ENCODE results near the gene VMP1.
"Not testable (repeated sequence)": the region's sequence is repeated elsewhere in the genome, so short reads cannot be mapped to it uniquely, and the experiment has no call there.

VMP1 gene

DNA sequence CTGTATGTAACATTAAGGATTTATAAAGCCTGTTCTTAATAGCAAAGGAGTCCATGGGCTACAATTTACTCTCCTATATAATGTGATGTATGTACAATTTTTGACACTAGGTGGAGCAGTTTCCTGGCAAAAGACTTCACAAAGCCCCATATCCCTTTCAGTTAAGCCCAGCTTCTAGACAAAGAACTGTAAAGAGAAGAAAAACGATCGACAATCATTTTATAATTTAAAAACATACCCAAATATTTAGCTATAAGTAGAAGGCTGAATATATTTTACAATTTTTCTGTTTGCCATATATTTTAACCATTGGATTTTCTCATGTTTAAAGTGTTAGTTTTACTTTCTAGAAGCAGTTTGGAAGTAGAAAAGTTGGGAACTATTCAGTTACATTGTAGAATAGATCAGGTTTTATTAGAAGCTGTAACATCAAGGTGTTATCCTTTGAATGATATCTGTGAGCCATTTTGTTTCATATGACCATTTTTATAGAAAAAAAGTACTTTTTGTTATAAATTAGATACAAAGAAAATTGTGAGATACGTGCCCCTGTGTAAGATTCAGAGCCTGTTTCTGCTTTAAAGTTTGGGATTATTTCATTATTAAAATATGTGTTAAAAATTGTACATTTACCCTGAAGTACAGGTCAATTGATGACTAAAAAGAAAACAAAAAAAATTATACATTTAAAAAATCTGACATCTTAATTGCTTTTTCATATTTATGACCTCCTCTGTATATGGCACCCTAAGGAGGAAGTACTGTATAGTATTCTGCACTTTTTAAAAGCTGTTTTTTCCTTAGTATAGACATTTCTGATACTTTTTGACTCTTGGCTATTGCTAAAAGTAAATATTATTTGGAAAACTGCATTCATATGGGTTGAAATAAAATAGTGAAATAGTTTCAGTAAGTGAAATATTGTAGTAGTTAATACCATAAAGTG, 46.3 kb downstream of the VMP1 start:
- peak; percentile 85 for DNase-seq (ENCODE audit: low read depth)
- TF ChIP-seq POLR2A (IDR thresholded peaks at IDR 0.05; ENCODE audit: extremely low read depth, insufficient read length) (no peak), MYC (IDR thresholded peaks at IDR 0.05; ENCODE audit: low read depth, low read length) (no peak), MAX (IDR thresholded peaks at IDR 0.05; ENCODE audit: low read depth, low read length) (no peak)
- TF ChIP-seq, protein P1, sequence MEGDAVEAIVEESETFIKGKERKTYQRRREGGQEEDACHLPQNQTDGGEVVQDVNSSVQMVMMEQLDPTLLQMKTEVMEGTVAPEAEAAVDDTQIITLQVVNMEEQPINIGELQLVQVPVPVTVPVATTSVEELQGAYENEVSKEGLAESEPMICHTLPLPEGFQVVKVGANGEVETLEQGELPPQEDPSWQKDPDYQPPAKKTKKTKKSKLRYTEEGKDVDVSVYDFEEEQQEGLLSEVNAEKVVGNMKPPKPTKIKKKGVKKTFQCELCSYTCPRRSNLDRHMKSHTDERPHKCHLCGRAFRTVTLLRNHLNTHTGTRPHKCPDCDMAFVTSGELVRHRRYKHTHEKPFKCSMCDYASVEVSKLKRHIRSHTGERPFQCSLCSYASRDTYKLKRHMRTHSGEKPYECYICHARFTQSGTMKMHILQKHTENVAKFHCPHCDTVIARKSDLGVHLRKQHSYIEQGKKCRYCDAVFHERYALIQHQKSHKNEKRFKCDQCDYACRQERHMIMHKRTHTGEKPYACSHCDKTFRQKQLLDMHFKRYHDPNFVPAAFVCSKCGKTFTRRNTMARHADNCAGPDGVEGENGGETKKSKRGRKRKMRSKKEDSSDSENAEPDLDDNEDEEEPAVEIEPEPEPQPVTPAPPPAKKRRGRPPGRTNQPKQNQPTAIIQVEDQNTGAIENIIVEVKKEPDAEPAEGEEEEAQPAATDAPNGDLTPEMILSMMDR (IDR thresholded peaks at IDR 0.05; ENCODE audit: low read depth, low read length): peak; percentile 53
- H3K4me3 ChIP-seq (ENCODE audit: low read depth, low read length): no peak overlapping the region

DNA sequence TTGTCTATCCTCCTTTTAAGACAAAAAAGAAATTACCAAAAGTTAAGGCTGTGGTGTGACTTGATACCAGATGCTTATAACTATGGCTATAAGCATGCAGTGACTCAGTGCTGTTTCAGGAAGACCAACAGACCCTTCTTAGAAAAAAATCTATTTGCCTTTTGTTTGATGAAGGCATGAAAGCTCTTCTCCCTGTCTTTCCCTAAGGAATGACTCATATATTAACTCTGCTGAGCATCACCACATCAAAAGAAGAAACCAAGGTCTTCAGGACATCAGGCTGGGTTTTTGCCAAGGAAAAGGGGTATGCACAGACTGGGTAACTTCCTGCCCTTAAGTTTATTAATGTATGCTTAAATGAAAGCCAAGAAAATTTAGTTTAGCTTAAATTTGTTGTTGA, 47.1 kb downstream of the VMP1 start:
- peak; percentile 18 for DNase-seq (ENCODE audit: low read depth)
- H3K4me3 ChIP-seq (ENCODE audit: low read depth, low read length): no peak overlapping the region
- TF ChIP-seq POLR2A (IDR thresholded peaks at IDR 0.05; ENCODE audit: extremely low read depth, insufficient read length) (no peak), MYC (IDR thresholded peaks at IDR 0.05; ENCODE audit: low read depth, low read length) (no peak)

DNA sequence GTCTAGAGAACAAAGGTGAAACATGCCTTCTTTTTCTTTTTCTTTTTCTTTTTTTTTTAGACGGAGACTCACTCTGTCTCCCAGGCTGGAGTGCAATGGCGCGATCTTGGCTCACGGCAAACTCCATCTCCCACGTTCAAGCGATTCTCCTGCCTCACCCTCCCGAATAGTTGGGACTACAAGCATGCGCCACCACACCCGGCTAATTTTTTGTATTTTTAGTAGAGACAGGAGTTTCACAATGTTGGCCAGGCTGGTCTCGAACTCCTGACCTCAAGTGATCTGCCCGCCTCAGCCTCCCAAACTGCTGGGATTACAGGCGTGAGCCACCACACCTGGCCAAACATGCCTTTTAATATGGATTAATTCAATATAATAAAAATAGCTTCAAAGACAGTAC, 47.6 kb downstream of the VMP1 start:
- not testable (repeated sequence) for H3K4me3 ChIP-seq (ENCODE audit: low read depth, low read length); DNase-seq (ENCODE audit: low read depth)

DNA sequence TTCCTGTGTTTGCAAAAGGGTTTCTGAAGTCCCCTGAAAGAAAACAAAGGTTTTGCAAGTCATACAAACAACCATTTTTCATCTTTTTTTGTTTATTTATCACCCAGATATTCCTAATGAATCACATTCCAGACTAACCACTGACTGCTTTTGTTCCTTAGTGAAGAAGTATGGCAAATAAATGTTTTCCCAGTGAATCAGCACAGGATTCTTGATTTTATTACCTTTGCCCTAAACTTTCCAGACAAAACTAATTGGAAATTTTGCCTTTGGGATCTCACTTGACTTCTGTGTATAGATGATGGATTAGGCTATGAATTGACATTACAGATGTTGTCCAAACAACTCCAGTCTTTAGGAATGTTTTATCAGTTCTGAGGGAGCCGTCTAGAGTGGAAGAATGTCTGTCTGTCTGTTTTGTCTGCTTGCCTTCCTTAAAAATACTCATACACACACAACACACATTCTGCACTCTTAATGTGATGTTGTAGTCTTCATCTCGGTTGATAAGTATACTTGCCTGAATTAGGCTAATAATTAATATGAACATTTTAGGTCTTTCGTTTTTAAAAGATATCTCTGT, 48.9 kb downstream of the VMP1 start:
- no peak for DNase-seq (ENCODE audit: low read depth)
- no peak overlapping the region for H3K4me3 ChIP-seq (ENCODE audit: low read depth, low read length)
- TF ChIP-seq MAX (IDR thresholded peaks at IDR 0.05; ENCODE audit: low read depth, low read length) (no peak), MYC (IDR thresholded peaks at IDR 0.05; ENCODE audit: low read depth, low read length) (no peak), POLR2A (IDR thresholded peaks at IDR 0.05; ENCODE audit: extremely low read depth, insufficient read length) (no peak)
- TF ChIP-seq, protein P1 (IDR thresholded peaks at IDR 0.05; ENCODE audit: low read depth, low read length): no peak

GRCh38 chr17:59757043-59757442, 49.6 kb downstream of the VMP1 start:
- no peak for DNase-seq (ENCODE audit: low read depth)
- H3K4me3 ChIP-seq (ENCODE audit: low read depth, low read length): no peak overlapping the region
- TF ChIP-seq, protein P1 (IDR thresholded peaks at IDR 0.05; ENCODE audit: low read depth, low read length): no peak
- TF ChIP-seq MAX (IDR thresholded peaks at IDR 0.05; ENCODE audit: low read depth, low read length): no peak
- no peak for TF ChIP-seq MYC (IDR thresholded peaks at IDR 0.05; ENCODE audit: low read depth, low read length)
- TF ChIP-seq POLR2A (IDR thresholded peaks at IDR 0.05; ENCODE audit: extremely low read depth, insufficient read length): no peak

- no peak overlapping the region for H3K4me3 ChIP-seq (ENCODE audit: low read depth, low read length)
- no peak for DNase-seq (ENCODE audit: low read depth)
- no peak for TF ChIP-seq MYC (IDR thresholded peaks at IDR 0.05; ENCODE audit: low read depth, low read length)
- no peak for TF ChIP-seq POLR2A (IDR thresholded peaks at IDR 0.05; ENCODE audit: extremely low read depth, insufficient read length)
- TF ChIP-seq MAX (IDR thresholded peaks at IDR 0.05; ENCODE audit: low read depth, low read length): no peak
- TF ChIP-seq, protein P1 (IDR thresholded peaks at IDR 0.05; ENCODE audit: low read depth, low read length): no peak
Observed at GRCh38 chr17:59757470-59757869, 50.0 kb downstream of the VMP1 start.

Measured in NB4 (cell line).